ENCODE data around the gene PCGF1. TPM values are rescaled to one million over a fixed set of nuclear protein-coding genes. Genes with fewer than 3 reads are reported as not detected.

PCGF1 gene
- total and polyA plus RNA-seq, 2 of the 13 experiments (the other 11 are each of a cell fraction or from before 2014, with no cell fraction given) = 20.4 to 22.6 TPM

GRCh38 chr2:74472086-74472944 lies 35.2 kb downstream of the PCGF1 start, which contains the start of gene MRPL53 (continued):
- TF ChIP-seq CEBPZ (IDR thresholded peaks at IDR 0.05; ENCODE audit: low read length) (no peak), ZSCAN5A (CRISPR knock-in tag; IDR thresholded peaks at IDR 0.05; ENCODE audit: borderline replicate concordance) (peak; percentile 93; the same call in 1 of the 2 replicates), KLF16 (CRISPR knock-in tag; IDR thresholded peaks at IDR 0.05) (peak in 1 of 2 experiments; percentile 97; a peak in 2 of 4 replicates), POLR2A (IDR thresholded peaks at IDR 0.05; ENCODE audit: insufficient read depth in 1 of 2, low read depth in 2 of 2, low read length in 2 of 2) (peak; percentile 94 to 97), THAP11 (CRISPR knock-in tag; IDR thresholded peaks at IDR 0.05) (peak; percentile 96), MAFG (CRISPR knock-in tag; IDR thresholded peaks at IDR 0.05) (no peak), GTF3A (CRISPR knock-in tag; conservative IDR thresholded peaks at IDR 0.05) (no peak), ZNF672 (CRISPR knock-in tag; IDR thresholded peaks at IDR 0.05) (no peak), SSRP1 (CRISPR knock-in tag; IDR thresholded peaks at IDR 0.05) (peak; percentile 99), NCOR1 (IDR thresholded peaks at IDR 0.05; ENCODE audit: borderline replicate concordance, low read length) (peak; percentile 62; the same call in 1 of the 2 replicates), NR2F6 (IDR thresholded peaks at IDR 0.05) (no peak; the same call in 1 of the 2 replicates), NR2F6 (CRISPR knock-in tag; IDR thresholded peaks at IDR 0.05) (peak; percentile 81), SMARCE1 (IDR thresholded peaks at IDR 0.05; ENCODE audit: borderline replicate concordance) (no peak), YY1 (IDR thresholded peaks at IDR 0.05; ENCODE audit: insufficient read depth, insufficient replicate concordance, low read depth, low read length) (peak; percentile 96), MEIS1 (CRISPR knock-in tag; IDR thresholded peaks at IDR 0.05; ENCODE audit: borderline replicate concordance) (0 out of 2 replicates have a peak, but pooled peaks have one; percentile 95), RXRA (CRISPR knock-in tag; IDR thresholded peaks at IDR 0.05) (peak; percentile 90), ZNF430 (CRISPR knock-in tag; IDR thresholded peaks at IDR 0.05) (peak; percentile 74; the same call in 1 of the 2 replicates), TFE3 (CRISPR knock-in tag; IDR thresholded peaks at IDR 0.05) (peak; percentile 77), ATF3 (CRISPR knock-in tag; IDR thresholded peaks at IDR 0.05) (no peak), ZNF879 (CRISPR knock-in tag; IDR thresholded peaks at IDR 0.05) (no peak), MLX (CRISPR knock-in tag; IDR thresholded peaks at IDR 0.05) (no peak; the same call in none of the 2 replicates), ZNF552 (CRISPR knock-in tag; IDR thresholded peaks at IDR 0.05; ENCODE audit: borderline replicate concordance) (peak; percentile 85; the same call in 1 of the 2 replicates), RXRB (CRISPR knock-in tag; IDR thresholded peaks at IDR 0.05; ENCODE audit: borderline replicate concordance) (peak; percentile 80), MTA3 (CRISPR knock-in tag; IDR thresholded peaks at IDR 0.05) (no peak)
